H1 (cell line): ENCODE data around the gene KIF13A.

Experiments used
- BCL11A ChIP-seq, 2 experiments: IDR thresholded peaks; one replicate each; pipeline ENCODE4 v1.6.1; 2011; ENCODE audit warnings: low read depth in 2 of 2, low read length in 2 of 2, mild to moderate bottlenecking in 2 of 2
- CHD1 ChIP-seq: IDR thresholded peaks from 2 replicates; pipeline ENCODE4 v1.6.1; 2012; ENCODE audit warnings: low read depth, low read length, improper control_type of control experiment
- EP300 ChIP-seq, 2 experiments: IDR thresholded peaks; 1 replicate in 1 of 2; 2 replicates in 1 of 2; pipeline ENCODE4 v1.6.1; 2011 to 2012; ENCODE audit warnings: low read depth in 2 of 2, low read length in 2 of 2, mild to moderate bottlenecking in 2 of 2, borderline replicate concordance in 1 of 2, inconsistent platforms in 1 of 2, moderate library complexity in 1 of 2
- EZH2 ChIP-seq: fragments of 200-600 bp; sonication (generic); IDR thresholded peaks from 2 replicates; pipeline ENCODE4 v1.7.1; 2012; ENCODE audit warnings: low read depth, mild to moderate bottlenecking, moderate library complexity, low read length, inconsistent platforms; ENCODE audit not compliant: severe bottlenecking
- FOSL1 ChIP-seq: IDR thresholded peaks from 2 replicates; pipeline ENCODE4 v1.6.1; 2011; ENCODE audit warnings: mild to moderate bottlenecking, low read depth, low read length, moderate library complexity; ENCODE audit not compliant: insufficient read depth
- HDAC2 ChIP-seq, 2 experiments: fragments of 300-600 bp in 1 of 2; sonication (generic) in 1 of 2; IDR thresholded peaks; 2 replicates each; pipeline ENCODE4 v1.6.1; 2011 to 2012; ENCODE audit warnings: low read depth in 2 of 2, low read length in 2 of 2, mild to moderate bottlenecking in 2 of 2, moderate library complexity in 2 of 2, borderline replicate concordance in 1 of 2, inconsistent platforms in 1 of 2
- RAD21 ChIP-seq, 2 experiments: IDR thresholded peaks in 1 of 2; conservative IDR thresholded peaks in 1 of 2; 2 replicates each; pipeline ENCODE4 v1.6.1; 2011; ENCODE audit warnings: low read depth in 2 of 2, low read length in 2 of 2, improper control_type of control experiment in 1 of 2, inconsistent platforms in 1 of 2, mild to moderate bottlenecking in 1 of 2, moderate library complexity in 1 of 2
- USF2 ChIP-seq: IDR thresholded peaks from 2 replicates; pipeline ENCODE4 v1.6.1; 2011; ENCODE audit warnings: low read length, improper control_type of control experiment
- TF ChIP-seq, protein P1 (sequence below), 3 experiments: IDR thresholded peaks; 1 replicate in 2 of 3; 2 replicates in 1 of 3; pipeline versions ENCODE4 v1.5.1 to v1.6.1; 2011; ENCODE audit warnings: low read length in 3 of 3, mild to moderate bottlenecking in 3 of 3, inconsistent platforms in 2 of 3, low read depth in 1 of 3, moderate library complexity in 1 of 3; ENCODE audit not compliant: insufficient read depth in 1 of 3; ENCODE audit errors: control extremely low read depth in 1 of 3

DNA sequence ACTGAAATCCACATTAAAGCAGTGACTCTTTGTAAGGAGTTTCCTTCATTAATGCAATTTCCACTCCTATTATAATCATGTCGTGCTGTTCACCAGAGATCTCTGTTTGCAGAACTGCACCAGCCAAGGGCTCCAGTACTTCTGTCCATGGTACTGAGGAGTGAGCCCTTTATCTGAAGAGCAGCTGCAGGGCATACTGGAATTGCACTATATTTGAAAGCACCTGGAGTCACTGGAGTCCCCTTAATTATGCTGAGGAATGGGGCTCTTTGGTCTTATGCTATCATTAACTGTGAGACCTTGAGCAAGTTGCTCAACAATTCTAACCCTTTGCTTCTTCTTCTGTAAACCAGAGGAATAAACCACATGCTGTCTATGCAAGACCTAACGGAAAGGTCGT lies 219.0 kb downstream of the KIF13A start:
- TF ChIP-seq BCL11A (IDR thresholded peaks at IDR 0.05; ENCODE audit: low read depth in 2 of 2, low read length in 2 of 2) (no peak), CHD1 (no peak), EP300 (IDR thresholded peaks at IDR 0.05; ENCODE audit: borderline replicate concordance in 1 of 2, low read depth in 2 of 2, low read length in 2 of 2) (no peak), HDAC2 (IDR thresholded peaks at IDR 0.05; ENCODE audit: borderline replicate concordance in 1 of 2, low read depth in 2 of 2, low read length in 2 of 2) (no peak), RAD21 (IDR thresholded peaks at IDR 0.05 in 1 of 2, conservative IDR thresholded peaks at IDR 0.05 in 1 of 2; ENCODE audit: low read depth in 2 of 2, low read length in 2 of 2) (no peak), FOSL1 (no peak), USF2 (no peak), EZH2 (no peak)
- TF ChIP-seq, protein P1, sequence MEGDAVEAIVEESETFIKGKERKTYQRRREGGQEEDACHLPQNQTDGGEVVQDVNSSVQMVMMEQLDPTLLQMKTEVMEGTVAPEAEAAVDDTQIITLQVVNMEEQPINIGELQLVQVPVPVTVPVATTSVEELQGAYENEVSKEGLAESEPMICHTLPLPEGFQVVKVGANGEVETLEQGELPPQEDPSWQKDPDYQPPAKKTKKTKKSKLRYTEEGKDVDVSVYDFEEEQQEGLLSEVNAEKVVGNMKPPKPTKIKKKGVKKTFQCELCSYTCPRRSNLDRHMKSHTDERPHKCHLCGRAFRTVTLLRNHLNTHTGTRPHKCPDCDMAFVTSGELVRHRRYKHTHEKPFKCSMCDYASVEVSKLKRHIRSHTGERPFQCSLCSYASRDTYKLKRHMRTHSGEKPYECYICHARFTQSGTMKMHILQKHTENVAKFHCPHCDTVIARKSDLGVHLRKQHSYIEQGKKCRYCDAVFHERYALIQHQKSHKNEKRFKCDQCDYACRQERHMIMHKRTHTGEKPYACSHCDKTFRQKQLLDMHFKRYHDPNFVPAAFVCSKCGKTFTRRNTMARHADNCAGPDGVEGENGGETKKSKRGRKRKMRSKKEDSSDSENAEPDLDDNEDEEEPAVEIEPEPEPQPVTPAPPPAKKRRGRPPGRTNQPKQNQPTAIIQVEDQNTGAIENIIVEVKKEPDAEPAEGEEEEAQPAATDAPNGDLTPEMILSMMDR (IDR thresholded peaks at IDR 0.05; ENCODE audit: control extremely low read depth in 1 of 3, insufficient read depth in 1 of 3, low read depth in 1 of 3, low read length in 3 of 3), result no peak
